ENCODE results near the gene C6orf120.

DNA sequence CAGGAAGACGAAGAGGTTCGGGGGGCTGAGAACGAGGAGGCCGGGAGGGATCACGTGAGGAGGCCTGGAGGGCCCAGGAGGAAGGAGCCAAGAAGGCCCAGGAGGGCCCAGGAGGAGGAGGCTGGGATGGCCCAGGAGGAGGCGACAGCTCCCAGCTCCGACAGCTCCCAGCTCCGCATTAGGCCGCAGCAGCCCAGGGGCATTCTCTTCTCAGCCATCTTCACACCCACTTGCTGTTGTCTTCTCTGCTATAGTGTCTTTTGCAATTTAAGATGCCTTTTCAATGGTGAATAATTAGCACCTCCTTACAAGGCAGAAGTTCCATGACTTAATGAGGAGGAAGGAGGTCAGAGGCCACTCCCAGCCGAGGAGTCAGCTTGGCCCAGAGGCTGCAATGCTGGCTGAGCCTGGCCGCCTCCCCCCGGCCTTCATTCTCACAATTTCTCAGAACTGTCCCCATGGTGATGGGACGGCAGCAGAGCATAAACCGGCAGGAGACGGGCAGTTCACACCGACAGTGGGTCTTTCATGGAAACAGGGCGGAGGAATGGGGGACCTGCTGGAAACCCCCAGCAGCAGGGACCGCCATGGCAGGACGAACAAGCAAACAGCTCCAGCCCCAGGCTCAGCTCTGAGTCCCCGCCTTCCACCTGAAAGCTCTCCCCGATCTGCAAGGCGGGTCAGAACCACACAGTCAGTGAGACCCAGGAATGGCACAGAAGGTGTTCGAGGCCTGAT, 45.2 kb upstream of the C6orf120 start:
- TF ChIP-seq, protein P1, sequence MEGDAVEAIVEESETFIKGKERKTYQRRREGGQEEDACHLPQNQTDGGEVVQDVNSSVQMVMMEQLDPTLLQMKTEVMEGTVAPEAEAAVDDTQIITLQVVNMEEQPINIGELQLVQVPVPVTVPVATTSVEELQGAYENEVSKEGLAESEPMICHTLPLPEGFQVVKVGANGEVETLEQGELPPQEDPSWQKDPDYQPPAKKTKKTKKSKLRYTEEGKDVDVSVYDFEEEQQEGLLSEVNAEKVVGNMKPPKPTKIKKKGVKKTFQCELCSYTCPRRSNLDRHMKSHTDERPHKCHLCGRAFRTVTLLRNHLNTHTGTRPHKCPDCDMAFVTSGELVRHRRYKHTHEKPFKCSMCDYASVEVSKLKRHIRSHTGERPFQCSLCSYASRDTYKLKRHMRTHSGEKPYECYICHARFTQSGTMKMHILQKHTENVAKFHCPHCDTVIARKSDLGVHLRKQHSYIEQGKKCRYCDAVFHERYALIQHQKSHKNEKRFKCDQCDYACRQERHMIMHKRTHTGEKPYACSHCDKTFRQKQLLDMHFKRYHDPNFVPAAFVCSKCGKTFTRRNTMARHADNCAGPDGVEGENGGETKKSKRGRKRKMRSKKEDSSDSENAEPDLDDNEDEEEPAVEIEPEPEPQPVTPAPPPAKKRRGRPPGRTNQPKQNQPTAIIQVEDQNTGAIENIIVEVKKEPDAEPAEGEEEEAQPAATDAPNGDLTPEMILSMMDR (IDR thresholded peaks at IDR 0.05): no peak
- TF ChIP-seq POLR2A (IDR thresholded peaks at IDR 0.05): no peak

Data from lower leg skin (tissue), 3 donors.